Stimulated activated CD8-positive, alpha-beta memory T cell treated with anti-CD3 and anti-CD28 coated beads, Interleukin-12 subunit alpha, Interleukin-12 subunit beta, amount 100 ng/mL, for 4 hours (primary cell): ENCODE measurements around the gene PLCD1.
"Not testable (repeated sequence)": the region's sequence is repeated elsewhere in the genome, so short reads cannot be mapped to it uniquely, and the experiment has no call there.

Source experiments
- DNase-seq: peaks from one replicate; pipeline ENCODE4 v3.0.0-alpha.2; 2020; ENCODE audit warnings: low read depth

Gene PLCD1

DNA sequence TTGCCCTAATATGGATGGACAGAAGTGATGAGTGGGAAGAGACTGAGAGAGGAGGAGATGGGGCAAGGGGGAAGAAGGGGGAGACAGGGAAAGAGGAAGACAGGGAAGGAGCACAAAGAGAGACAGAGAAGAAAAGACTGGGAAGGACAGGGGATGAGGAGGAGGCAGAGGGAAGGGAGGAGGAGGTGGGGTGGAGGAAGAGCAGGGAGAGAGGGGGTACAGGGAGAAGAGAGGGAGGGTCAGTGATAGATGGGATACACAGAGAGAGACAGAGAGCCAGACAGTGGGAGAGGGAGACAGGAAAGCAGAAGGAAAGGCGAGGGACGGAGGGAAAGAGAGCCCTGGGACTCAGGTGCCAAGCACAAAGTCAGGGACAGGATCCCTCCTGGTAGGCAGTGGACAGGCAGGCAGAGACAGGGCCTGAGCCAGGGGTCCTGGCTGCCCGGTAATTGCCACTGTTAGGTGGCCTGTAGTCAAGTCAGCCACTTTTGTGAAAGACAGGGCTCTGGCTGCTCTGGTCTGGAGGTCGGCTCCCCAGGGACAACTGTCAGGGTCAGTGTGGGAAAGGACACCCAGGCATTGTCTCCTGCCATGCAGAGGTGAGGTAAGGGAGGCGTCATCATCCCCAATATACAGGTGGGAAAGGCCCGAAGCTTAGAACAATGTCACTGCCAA, 29.1 kb downstream of the PLCD1 start:
- DNase-seq: no peak

DNA sequence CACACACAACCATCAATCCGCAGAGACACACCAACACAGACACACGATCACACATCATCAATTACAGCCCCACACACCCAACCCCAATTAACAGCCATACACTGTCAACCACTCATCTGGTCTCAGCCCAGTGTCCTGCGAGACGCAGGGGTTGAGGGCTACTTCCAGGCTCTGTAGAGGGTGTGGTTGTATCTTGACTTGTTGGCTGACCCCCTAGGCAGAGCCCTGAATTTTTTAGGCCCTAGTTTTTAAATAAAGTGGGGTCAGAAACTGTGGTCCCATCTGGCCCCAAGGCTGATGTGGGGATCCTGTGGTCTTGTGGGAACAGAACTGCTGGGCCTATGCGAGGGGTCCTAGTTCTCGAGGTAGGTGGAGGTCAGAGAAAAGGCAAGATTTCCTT, 29.6 kb downstream of the PLCD1 start:
- no peak for DNase-seq

DNA sequence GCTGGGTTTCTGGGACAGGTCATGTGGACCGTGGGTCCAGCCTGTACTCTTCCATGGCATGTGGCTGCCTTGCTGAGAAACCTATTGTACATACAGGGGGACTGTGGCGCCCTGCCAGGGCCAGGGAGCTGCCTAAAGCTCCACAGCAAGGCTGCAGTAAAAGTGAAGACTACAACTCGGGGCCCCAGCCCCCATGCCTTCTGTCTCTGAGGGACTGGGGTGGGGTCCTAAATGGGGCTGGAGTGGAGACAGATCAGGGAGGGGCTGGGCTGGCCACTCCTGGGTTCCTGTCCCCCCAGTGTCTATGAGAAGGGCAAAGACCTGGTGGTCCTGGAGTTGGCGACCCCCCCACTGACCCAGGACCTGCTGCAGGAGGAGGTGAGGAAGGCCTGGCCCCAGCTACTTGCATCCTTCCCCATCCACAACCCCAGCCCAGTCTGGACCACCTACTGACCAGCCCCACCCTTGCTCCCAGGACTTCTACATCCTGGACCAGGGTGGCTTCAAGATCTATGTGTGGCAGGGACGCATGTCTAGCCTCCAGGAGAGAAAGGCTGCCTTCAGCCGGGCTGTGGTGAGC, 31.6 kb downstream of the PLCD1 start:
- no peak for DNase-seq

DNA sequence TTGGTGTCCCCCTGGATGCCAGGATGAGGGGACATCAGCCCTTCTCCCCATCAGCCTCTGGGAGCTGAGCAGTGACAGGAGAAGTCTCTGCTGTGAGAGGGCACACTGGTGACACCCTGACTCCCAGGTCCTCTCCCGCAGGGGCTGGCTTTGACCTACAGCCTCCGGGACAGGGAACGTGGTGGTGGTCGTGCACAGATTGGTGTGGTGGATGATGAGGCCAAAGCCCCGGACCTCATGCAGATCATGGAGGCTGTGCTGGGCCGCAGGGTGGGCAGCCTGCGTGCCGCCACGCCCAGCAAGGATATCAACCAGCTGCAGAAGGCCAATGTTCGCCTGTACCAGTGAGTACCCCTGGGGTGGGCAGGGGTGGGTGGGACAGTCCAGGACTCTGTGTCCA, 32.1 kb downstream of the PLCD1 start:
- DNase-seq: no peak

DNA sequence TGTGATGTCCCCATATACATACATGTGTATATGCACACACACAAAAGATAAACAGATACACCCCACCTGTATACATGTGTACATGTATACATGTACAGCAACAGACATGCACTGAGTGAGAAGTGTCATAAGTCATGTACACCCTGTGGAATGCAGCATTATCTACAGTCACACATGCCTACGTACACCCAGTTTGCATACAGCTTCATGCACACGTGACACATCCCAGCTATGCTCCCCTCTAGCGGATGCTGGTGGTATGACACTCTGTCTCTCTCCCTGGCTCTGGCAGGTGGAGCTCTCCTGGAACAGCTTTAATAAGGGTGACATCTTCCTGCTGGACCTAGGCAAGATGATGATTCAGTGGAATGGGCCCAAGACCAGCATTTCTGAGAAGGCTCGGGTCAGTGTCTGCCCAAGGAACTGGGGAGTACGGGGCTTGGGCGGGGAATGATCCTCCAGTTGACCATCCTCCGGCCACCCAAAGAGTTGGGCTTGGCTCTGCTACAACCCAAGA, 32.6 kb downstream of the PLCD1 start:
- peak; percentile 50 for DNase-seq

DNA sequence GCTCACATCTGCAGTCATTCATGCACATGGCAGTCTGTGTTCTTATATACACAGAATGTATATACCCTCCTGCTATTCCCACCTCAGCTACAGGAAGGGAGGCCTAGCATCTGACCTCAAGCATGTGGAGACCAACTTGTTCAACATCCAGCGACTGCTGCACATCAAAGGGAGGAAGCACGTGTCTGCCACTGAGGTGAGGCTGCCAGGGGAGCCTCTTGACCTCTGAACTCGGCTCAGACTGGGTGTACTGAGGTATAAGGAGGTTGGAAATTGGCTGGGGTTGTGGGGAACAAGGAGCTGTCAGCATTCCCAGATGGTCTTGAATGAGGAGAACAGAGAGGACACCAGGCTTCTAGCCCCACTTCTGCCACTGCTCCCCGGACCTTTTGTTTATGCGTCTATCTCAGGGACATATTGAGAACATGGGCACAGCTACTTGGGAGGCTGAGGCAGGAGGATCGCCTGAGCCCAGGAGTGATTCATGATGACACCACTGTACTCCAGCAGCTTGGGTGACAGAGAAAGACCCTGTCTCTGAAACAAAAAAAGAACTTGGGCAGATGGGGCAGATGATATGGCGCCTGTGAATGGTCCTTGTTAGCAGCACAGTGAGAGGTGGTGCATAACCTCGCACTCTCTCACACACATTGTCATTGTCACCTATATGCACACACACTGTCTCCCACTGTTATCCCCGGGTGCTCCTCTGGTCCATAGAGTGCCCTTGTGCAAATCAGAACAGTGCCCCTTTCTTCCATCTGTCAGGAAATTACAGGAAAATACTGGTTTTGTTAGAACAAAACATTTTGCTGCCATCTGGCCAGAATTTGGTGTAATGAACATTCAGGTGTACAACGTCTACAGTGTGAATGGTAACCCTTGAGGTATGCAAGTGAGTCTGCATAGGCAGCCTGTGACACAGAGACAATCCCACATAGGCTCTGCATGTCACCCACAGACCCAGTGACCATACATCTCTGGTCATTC, 33.5 kb downstream of the PLCD1 start:
- no peak for DNase-seq

DNA sequence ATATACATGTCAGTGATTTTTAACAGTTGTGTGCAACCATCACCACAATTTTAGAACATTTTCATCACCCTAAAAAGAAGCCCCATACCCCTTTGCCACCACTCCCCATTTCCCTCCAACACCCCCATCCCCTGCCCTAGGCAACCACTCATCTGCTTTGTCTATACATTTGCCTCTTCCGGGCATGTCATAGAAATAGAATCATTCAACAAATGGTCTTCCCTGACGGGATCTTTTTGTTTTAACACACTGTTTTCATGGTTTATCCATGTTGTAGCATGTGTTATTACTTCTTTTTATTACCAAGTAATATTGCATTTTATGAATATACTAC, 34.8 kb downstream of the PLCD1 start:
- no peak for DNase-seq

DNA sequence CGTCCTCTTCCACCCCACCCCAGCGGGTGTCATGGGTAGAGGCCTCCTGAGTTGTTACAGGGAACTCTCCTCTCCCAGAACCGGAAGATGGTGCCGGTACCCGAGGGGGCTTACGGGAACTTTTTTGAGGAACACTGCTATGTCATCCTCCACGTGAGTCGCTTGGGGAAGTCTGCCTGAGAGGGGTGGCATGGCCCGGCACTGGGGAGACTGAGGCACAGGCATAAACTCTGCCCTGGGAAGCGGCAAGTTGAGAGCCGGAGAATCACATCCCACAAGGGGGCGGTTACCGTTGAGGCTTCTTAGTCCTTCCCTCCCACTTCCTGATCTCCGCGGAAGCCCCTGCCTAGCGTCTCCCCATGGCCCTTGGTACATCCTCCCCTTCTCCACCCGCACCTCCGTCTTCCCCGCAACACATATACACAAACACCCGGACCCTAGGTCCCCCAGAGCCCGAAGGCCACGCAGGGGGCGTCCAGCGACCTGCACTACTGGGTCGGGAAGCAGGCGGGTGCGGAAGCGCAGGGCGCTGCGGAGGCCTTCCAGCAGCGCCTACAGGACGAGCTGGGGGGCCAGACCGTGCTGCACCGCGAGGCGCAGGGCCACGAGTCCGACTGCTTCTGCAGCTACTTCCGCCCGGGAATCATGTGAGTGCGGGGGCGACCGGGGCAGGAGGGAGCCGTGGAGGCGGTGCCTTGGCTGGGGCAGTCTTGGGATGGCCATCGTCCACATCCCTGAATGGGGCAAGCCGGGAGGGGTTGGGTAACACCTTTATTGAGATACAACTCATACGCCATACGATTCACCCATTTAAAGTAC, 35.4 kb downstream of the PLCD1 start:
- peak; percentile 40 for DNase-seq

DNA sequence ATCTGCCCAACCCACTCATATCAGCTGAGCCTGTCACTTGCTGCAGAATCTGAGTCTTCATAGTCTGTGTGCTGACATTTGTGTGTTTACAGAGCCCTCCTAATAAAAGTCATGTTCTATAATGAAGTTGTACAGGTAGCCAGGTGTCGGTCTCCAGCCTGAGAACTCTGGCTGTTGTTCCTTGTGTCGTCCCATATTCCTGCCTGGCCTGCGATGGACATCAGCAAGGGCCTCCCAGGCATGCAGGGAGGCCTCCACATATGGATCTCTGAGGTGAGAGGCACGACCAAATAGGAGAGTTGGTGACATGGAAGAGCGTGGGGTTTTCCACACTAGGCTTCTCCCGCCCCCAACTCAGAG, 36.0 kb downstream of the PLCD1 start:
- DNase-seq: no peak

DNA sequence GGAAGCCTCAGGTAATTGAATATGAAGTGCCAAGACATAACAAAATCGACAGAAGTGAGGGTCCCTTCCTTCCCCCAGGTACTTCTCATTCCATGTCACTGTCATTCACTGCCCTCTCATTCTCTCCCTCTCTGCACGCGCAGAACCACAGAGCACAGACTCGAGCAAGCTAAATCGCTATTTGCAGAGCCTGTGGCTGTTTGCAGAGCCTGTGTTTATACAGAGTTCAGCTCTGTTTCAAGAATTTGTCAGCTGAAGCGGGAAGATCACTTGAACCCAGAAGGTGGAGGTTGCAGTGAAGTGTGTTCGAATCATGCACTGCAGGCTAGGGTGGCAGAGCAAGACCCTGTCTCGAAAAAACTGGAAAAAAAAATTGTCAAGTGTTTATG, 36.4 kb downstream of the PLCD1 start:
- no peak for DNase-seq

DNA sequence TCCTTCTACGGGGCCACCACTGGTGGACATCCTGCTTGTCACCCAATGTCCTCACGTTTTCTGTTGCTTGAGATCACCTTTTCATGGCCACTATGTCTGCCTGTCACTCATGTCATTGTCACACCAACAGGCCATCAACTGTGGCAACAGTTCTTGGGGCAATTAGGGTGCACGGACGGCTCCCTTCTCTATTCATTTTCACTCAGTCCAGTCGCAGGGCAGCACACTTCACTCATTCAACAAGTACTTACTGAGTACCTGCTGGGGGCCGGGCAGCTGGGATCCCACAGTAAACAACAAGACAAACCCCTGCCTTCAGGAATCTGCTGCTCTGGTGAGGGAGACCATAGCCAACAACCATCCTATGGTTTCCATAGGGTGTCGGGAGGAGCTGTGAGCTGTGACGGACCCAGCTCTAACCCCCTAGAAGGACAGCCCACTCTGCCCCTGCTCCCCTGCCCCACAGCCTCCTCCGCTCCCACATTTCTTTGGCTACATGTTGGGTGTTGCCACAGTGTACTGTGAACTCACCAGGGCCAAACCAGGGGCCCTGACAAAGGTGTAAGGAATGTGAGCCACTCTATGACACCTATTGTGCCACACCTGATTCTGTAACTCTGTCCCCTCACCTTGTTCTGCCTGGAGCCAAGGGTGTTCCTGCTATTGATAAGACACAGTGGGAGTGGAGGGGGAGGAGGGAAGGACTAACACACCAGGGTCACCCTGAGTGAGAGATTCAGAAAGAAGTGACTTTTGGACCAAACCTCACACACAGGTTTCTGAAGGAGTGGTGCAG, 37.0 kb downstream of the PLCD1 start:
- DNase-seq: no peak

DNA sequence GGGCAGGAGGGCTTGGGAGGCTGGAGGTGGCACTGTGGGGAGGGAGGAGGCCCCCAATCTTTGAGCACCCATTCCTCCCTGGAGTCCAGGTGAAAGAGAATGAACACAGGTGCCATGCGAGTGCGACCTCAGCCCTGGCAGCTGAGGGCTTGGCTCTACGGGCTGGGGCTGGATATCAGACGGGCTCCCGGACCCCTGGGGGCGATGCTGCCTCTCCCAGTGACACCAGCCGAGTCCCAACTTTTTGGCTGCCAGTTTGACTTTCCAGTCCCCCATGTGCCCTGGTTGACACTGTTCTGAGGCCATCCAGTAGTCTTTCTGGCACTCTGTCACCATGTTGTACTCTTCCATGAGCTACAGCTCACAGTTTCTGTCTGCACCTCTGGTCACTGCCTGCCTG, 37.6 kb downstream of the PLCD1 start:
- no peak for DNase-seq

DNA sequence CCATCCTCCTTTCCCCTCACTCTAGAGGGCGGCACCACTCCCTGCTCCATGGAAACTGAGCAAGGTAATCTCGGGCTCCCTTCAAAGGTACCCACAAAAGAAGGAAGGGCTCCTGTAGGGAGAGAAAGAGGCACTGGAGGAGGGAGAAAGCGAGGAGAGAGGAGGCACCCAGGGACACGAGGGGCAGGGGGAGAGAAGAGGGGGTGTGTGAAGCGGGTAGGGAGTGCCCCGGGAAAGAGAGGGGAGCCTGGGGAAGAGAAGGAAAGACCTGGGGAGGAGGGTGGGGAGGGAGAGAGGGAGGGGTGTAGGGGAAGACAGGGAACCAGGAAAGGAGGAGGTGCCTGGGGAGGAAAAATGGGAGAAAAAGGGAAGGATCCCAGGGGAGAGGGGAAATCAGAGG, 38.3 kb downstream of the PLCD1 start:
- no peak for DNase-seq

DNA sequence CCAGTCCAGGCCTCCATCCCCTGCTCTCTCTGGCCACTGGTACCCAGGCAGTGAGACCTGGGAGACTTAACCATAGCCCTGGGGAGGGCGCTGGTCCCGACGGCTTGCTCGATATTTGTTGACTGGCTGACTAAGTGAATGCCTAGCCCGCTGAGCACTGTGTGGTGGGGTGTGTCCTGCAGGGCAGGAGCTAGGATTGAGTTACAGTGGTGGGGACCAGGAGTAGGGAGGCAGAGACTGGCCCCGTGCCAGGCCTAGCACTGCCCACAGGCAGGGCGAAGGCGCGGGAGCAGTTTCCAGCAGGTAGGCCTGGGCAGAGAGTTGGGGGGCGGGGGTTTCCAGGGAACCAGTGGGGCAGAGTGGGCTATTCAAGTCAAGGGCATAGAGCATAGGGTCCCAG, 38.9 kb downstream of the PLCD1 start, which contains the start of gene VILL:
Gene VILL, plus strand, starts transcription at position 260 of the 400 bp plus-strand sequence. CDS start 2,887 bp downstream, outside the sequence.
- no peak for DNase-seq

DNA sequence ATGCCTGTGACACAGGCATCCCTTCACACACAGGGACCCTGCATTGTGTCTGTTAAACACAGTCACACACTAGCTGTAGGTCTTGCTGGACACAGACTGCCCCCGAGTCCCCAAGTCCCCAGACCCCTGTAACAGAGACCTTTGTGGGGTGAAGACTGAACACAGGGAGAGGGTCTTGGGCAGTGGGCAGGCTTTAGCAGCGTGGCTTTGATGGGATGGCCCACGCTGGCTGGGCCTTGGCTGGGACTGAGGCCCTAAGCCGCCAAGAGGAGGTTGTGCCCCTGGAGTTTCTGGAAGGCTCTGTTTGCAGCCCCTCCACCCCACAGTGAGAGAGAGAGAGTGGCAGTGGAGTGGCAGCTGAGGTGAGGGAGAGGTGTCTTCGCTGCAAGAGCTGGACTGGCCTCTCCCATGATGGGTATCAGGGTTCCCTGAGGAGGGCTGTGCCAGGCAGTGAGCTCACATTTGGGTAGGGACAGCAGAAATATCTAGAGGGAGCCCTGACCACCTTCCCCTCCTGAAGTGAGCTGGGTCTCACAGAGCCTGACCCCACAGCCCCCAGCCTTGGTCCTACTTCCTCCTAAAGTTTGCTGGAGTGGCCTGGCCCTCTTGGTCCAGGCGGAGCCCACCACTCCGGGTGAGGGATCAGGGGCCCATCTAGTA, 39.5 kb downstream of the PLCD1 start:
- DNase-seq: no peak

DNA sequence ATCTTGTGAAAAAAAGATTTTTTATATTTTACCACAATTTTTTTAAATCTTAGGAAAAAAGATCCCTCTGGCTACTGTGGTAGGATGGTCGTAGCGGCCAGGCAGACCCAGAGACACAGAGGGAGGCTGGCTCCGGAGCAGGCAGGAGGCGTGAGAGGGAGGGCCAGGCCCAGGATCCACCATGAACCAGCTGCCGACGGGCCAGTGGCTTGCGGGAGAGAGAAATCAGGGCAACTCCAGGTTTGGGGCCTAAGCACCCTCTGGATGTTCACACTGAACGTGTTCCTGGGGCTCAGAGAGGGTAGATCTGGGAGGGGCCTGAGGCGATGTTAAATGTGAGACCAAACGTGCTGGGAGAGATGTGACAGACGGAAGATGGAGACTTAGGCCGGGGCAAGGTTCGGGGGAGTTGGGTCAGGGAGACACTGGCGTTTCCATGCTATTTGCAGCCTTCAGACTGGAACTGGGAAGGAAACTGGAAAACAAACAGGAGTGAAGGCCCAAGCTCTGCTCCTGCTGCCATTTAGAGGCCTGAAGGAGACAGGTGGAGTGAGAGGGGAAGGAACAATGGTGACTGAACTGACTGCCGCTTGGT, 40.4 kb downstream of the PLCD1 start:
- no peak for DNase-seq

DNA sequence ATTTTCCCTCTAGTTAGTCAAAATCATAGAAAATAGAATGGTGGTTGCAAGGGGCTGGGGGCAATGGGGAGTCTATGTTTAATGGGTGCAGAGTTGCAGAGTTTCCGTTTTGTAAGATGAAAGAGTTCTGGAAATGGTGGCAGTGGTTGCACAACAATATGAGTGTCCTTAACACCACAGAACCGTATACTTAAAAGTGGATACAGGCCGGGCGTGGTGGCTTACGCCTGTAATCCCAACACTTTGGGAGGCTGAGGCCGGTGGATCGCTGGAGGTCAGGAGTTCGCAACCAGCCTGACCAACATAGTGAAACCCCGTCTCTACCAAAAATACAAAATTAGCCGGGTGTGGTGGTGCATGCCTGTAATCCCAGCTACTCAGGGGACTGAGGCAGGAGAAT, 41.1 kb downstream of the PLCD1 start:
- DNase-seq: not testable (repeated sequence)

DNA sequence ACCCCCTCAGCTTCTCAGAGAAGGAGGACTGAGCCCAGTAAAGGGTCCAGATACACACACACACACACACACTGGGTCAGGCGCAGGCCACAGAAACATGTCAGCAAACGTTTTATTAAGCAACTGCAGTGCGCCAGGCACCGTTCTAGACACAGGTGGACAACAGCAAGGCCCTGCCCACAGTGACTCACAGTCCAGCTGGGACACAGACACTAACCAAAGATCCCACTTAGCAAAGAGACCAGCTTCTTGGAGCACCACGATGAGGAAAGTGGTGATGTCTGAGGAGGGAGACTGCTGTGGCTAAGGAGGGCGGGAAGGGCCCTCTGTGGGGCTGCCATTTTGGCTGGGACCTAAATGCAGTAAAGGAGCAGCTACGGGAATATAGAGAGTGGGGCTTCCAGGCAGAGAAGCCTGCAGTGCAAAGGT, 41.7 kb downstream of the PLCD1 start:
- DNase-seq: no peak

DNA sequence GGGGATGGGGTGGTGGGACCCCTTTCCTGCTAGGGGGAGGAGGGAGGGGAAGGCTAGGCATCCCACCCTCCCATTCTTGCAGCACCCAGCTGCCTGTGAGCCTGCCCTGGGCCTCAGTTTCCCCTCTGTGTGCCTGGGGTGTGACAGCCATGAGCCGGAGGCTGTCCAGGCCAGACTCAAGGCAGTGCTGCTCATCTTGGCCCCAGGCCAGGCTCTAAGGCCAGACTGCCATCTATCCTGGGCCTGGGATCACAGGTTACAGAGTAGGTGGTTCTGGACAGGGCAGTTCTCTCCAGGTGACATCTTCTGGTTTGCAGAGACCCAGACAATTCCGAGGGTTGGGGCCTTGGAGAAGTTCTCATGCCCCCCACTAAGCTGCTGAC, 42.1 kb downstream of the PLCD1 start:
- DNase-seq: no peak
